ENCODE measurements around the gene KYAT1.
"Not testable (repeated sequence)": the region's sequence is repeated elsewhere in the genome, so short reads cannot be mapped to it uniquely, and the experiment has no call there.

The KYAT1 gene

GRCh38 chr9:128818099-128818838 is 63.5 kb downstream of the KYAT1 start, which contains the start of gene ENDOG:
ENDOG (plus strand) TSS chr9:128818500; CDS start chr9:128818685, 185 bp downstream.
- peak; percentile 90 for DNase-seq (ENCODE audit: low read depth)

- DNase-seq (ENCODE audit: low read depth): no peak
Measured at GRCh38 chr9:128810873-128811272, 70.9 kb downstream of the KYAT1 start.

DNA sequence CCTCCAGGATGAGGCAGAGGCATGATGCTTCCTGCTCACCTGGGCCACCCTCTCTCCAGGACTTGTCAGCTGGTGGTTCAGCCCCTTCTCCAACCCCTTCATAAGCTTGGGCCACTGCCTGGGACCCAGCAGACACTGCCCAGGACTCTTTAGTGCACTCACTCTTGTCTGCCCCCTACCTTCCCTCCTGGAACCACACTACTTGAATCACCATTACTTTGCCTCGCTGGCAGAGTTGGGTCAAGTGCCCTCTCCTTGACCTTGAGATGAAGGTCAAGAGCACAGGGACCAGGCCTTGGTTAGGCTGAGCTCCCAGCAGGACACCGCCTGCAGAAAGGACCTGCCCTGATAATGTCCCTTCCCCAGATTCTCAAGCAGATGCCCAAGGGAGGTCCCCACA is 71.9 kb downstream of the KYAT1 start:
- DNase-seq (ENCODE audit: low read depth): no peak

DNA sequence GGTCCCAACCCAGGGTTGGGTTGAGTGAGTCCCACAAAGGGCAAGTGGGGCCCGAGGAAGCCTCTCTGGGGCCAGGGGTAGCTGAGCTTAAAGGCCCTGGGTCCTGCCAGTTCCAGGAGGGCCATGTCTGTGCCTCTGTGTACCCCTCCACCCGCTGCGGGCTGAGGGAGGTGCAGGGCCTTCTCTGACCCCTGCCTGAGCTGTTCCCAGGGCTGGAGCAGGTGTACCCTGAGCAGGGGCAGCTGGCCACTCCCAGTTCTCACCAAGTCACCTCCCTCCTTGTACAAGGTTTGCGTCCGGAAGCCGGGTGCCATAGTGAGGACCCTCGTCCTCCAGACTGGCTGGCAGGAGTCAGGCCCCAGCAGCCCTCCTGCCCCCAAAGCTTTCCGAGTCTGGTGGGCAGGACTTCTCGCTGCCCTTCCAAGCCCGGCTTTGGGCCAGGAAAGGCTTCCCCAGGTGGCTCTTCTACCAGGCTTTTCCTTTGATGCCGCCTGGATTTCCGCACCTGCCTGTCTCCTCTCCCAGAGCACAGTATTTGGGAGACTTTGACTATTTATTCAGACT is 72.6 kb downstream of the KYAT1 start:
- no peak for DNase-seq (ENCODE audit: low read depth)

DNA sequence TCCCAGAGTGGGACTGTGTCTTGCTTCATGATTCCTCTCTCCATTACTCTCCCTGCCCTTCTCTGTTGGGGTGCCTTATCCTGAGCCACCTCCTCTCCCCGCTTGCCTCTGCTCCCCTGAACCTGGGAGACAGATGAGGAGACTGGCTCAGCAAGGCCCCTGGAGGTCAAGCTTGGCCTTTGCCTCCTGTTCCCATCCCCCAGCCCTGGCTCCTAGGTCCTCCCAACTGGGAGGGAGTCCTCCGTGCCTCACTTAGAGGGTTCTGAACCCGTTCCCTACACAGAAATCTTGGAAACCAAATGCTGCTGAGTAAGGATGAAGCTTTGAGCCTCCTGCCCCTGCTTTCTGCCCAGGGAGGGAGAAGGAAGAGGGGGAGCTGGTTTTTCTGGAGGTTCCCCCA is 73.2 kb downstream of the KYAT1 start:
- no peak for DNase-seq (ENCODE audit: low read depth)

DNA sequence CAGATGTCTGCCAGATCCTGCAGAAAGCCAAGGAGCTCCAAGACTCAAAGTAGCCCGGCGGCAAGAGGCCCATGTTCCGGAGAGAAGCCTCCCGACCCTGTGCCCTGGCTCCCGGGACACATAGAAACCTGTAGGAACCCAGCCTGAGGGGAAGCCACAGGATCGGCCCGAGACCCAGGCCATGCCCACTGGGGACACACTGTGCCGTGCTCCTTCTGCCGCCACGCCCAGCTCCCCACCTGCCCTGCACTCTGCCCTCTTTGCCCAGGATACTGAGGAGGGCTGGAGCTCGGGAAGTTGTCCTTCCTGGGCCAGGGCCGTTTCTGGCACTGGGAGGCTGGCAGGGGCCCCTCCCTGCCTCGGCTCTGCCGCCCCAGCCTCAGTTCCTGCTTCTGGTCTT is 73.9 kb downstream of the KYAT1 start:
- no peak for DNase-seq (ENCODE audit: low read depth)

DNA sequence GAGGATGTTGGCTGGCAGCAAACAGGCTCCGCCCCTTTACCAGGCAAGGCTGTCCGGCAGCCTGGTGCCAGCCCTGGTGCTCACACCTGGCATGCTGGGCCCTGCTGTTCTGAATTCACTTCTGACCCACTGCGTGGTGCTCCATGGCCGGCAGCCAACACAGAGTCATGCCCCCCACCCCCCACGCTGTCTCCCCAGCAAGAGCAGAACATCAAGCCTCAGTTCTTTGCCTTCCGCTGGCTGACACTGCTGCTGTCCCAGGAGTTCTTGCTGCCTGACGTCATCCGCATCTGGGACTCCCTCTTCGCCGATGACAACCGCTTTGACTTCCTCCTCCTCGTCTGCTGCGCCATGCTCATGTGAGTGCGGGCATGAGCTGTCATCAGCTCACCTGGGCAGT is 76.1 kb downstream of the KYAT1 start:
- DNase-seq (ENCODE audit: low read depth): no peak

DNA sequence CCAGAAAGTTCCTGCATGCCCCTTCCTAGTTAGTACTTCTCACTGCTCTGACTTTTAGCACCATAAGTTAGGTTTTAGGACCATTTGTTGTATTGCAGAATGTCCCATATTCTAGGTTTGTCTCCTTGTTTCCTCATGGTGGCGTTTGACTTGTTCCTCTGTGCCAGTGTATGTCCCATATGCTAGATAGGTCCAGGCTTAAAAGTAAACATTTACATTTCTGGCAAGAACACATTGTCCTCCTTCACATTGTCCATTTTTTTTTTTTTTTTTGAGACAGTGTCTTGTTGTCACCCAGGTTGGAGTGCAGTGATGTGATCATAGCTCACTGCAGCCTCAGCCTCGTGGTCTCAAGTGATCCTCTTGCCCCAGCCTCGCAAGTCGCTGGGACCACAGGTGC is 79.3 kb downstream of the KYAT1 start:
- no peak for DNase-seq (ENCODE audit: low read depth)

- DNase-seq (ENCODE audit: low read depth): no peak
Measured at GRCh38 chr9:128800061-128800460, 81.7 kb downstream of the KYAT1 start.

DNA sequence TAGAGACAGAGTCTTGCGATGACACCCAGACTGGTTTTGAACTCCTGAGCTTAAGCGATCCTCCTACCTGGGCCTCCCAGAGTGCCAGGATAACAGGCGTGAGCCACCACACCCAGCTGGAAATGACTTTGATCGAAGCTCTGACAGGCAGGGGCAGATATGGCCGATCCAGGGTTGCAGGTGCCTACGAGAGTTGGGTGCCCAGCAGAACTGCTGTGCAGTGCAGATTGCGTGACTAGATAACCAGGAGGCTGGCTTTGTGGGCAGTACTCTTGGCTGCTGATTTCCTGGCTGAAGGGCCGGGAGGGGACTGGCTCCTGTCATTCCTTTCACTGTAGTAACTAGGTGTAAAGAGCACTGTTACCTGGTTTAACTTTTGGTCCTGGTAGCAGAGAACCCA is 82.9 kb downstream of the KYAT1 start:
- DNase-seq (ENCODE audit: low read depth): no peak

DNA sequence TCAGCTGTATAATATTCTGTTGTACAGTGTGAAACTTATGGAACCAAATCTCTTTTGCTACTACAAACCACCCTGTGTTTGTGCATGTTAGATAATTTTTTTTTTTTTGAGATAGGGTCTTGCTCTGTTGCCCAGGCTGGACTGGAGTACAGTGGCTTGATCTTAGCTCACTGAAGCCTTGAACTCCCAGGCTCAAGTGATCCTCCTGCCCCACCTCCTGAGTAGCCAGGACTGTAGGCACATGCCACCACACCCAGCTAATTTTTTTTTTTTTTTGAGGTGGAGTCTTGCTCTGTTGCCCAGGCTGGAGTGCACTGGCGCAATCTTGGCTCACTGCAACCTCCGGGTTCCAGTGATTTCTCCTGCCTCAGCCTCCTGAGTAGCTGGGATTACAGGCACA is 86.8 kb downstream of the KYAT1 start:
- DNase-seq (ENCODE audit: low read depth): not testable (repeated sequence)

- DNase-seq (ENCODE audit: low read depth): no peak
Measured at GRCh38 chr9:128792978-128793686, 88.6 kb downstream of the KYAT1 start.

DNA sequence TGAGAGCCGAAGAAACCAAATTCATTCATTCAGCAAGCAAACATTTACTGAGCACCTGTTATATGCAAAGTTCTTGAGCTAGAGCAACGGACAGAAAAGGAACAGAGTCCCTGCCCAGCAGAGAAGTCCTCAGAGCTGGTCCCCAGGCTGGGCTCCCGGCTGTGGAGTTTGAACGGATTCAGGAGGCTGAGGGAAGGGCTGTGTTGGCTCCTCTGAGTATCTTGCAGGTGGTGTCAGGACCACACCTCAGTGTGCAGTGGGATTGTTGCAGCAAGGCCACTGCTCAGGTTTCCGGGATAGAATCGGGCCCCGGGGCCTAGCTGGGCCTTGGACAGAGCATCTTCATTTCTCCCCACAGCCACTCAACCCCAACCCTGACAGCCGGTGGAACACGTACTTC is 89.6 kb downstream of the KYAT1 start:
- DNase-seq (ENCODE audit: low read depth): no peak

DNA sequence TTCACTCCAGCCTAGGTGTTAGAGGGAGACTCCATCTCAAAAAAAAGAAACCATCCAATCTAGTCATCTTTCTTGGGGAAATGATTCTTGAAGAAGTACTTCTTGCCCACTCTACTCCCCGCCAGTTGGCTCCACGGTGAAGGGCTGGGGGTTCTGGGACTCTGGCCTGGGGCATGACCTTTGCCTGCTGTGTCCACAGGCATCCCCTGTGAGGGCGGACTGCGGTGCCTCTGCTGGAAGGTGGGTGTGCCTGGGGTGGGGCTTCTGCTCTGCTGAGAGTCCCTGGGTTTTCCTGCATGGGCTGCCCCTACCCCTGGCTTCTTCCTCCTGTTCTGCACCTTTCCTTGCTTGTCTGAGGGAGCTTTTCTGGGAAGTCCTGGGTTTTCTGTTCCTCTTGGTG is 91.2 kb downstream of the KYAT1 start:
- no peak for DNase-seq (ENCODE audit: low read depth)

GRCh38 chr9:128788445-128788844 is 93.3 kb downstream of the KYAT1 start:
- no peak for DNase-seq (ENCODE audit: low read depth)

- no peak for DNase-seq (ENCODE audit: low read depth)
Measured at GRCh38 chr9:128787659-128788058, 94.1 kb downstream of the KYAT1 start.

DNA sequence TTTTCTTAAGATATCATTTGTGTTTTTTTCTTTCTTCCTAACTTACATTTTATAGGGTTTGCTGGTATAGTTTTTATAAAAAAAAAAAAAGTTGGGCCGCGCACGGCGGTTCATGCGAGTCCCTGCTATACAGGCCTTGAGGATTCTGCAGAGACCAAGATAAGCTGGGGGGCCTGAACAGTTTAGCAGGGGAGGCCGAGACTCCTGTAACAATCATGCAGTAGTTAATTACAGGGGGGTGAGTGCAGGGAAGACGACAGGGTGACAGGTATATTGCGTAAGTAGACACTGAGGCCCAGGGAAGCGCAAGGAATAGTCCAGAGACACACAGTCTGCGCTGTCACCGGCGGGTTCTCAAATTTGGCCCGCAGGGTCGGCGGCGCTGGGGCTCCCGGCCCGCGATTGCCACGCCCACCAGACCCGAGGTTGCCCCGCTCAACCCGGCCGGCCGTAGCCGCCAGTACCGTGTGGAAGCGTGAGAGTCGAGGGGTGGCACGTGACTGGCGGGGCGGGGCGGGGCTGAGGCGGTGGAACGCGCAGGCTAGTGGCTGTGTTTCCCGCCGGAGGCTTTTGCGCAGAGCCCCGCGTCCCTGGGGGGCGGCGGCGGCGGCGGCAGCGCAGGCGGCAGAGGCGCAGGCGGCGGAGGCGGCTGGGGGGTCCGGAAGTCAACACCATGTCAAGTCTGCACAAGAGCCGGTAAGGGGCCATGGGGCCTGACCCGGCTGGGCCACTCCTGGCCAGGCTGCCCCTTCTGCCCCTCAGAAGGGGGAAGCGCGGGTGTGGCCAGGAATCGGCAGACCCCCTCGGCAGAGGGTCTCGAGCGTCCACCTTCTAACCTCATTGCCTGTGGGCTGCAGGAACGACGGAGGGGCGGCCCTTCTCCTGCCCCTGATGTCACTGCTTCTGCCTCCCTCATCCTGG is 94.8 kb downstream of the KYAT1 start, which contains the start of gene TBC1D13:
TSS of gene TBC1D13 (plus strand) at position 573 of the 921 bp plus-strand sequence. CDS start at position 674, 101 bp downstream.
- peak; percentile 79 for DNase-seq (ENCODE audit: low read depth)

DNA sequence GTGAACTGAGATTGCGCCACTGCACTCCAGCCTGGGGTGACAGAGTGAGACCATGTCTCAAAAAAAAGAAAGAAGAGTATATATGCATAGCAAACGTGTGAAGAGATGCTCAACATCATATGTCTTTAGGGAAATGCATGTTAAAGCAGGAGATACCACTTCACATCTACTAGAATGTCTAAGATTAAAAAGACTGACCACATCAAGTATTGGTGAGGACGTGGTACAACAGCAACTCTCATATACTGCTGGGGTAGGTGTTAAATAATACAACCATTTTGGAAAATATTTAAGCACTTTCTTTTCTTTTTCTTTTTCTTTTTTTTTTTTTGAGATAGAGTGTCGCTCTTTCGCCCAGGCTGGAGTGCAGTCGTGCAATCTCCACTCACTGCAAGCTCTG is 96.3 kb downstream of the KYAT1 start:
- DNase-seq (ENCODE audit: low read depth): no peak
